HUES64 (cell line): ENCODE measurements around the gene MAGI1.

Experiments used
- H3K27ac ChIP-seq: 2 replicates; pipeline ENCODE4 v1.7.0; 2013; ENCODE audit warnings: low read depth, low read length, inconsistent platforms
- H3K27me3 ChIP-seq: 2 replicates; pipeline ENCODE4 v1.6.1; 2013; ENCODE audit warnings: mild to moderate bottlenecking, low read length; ENCODE audit not compliant: insufficient read depth
- H3K36me3 ChIP-seq: 2 replicates; pipeline ENCODE4 v1.6.1; 2013; ENCODE audit warnings: mild to moderate bottlenecking, low read length; ENCODE audit not compliant: insufficient read depth
- H3K4me1 ChIP-seq: 2 replicates; pipeline ENCODE4 v1.6.1; 2013; ENCODE audit warnings: mild to moderate bottlenecking, low read length, moderate library complexity; ENCODE audit not compliant: insufficient read depth
- H3K4me3 ChIP-seq: 2 replicates; pipeline ENCODE4 v1.5.1; 2013; ENCODE audit warnings: mild to moderate bottlenecking, low read length, moderate library complexity
- H3K9ac ChIP-seq: 2 replicates; pipeline ENCODE4 v1.6.1; 2013; ENCODE audit warnings: mild to moderate bottlenecking, low read depth, low read length
- H3K9me3 ChIP-seq: 2 replicates; pipeline ENCODE4 v1.6.1; 2013; ENCODE audit warnings: low read depth, low read length; ENCODE audit not compliant: insufficient read depth
- WGBS: fragments of 150-250, 120-280 bp; methylation state at CpG from one replicate; pipeline ENCODE4 v1.1.7; 2013; ENCODE audit warnings: missing lambda C conversion rate; 5-methylcytosine and 5-hydroxymethylcytosine counted together

Gene MAGI1

GRCh38 chr3:66012711-66013110 lies 26.0 kb downstream of the MAGI1 start:
- Histone ChIP-seq H3K9me3 (no peaks in the 10 kb centered on the region), H3K4me1 (peaks cover 35% of the 10 kb centered on the region), H3K9ac (no peak overlapping the region), H3K36me3 (no peaks in the 10 kb centered on the region), H3K27ac (no peak overlapping the region), H3K27me3 (no peaks in the 10 kb centered on the region), H3K4me3 (no peak overlapping the region)
- 100% methylated on average over 2 of the region's 2 CpGs for whole genome bisulfite sequencing

- H3K27me3 ChIP-seq, result no peaks in the 10 kb centered on the region
- no peaks in the 10 kb centered on the region for H3K9me3 ChIP-seq
- no peak overlapping the region for H3K4me3 ChIP-seq
- no peaks in the 10 kb centered on the region for H3K36me3 ChIP-seq
- peak overlapping the region; percentile 14; the same call in 1 of the 2 replicates for H3K9ac ChIP-seq
- 59% methylated on average over 10 of the region's 10 CpGs for WGBS
- peak overlapping the region; percentile 51 for H3K27ac ChIP-seq
- H3K4me1 ChIP-seq, result peaks cover 30% of the 10 kb centered on the region
Measured at GRCh38 chr3:66010739-66011655, 27.7 kb downstream of the MAGI1 start.

- Histone ChIP-seq H3K27me3 (no peaks in the 10 kb centered on the region), H3K9ac (peak overlapping the region; percentile 14; the same call in 1 of the 2 replicates), H3K4me1 (peaks cover 30% of the 10 kb centered on the region), H3K36me3 (no peaks in the 10 kb centered on the region), H3K27ac (peak overlapping the region; percentile 51), H3K9me3 (no peaks in the 10 kb centered on the region), H3K4me3 (no peak overlapping the region)
- 87% methylated on average over 4 of the region's 4 CpGs for WGBS
Measured at GRCh38 chr3:66010348-66010738, 28.4 kb downstream of the MAGI1 start.

GRCh38 chr3:66004244-66004643 lies 34.5 kb downstream of the MAGI1 start:
- Histone ChIP-seq H3K27ac (no peak overlapping the region), H3K4me1 (peaks cover 18% of the 10 kb centered on the region), H3K9me3 (no peaks in the 10 kb centered on the region), H3K9ac (no peak overlapping the region), H3K27me3 (no peaks in the 10 kb centered on the region), H3K4me3 (no peak overlapping the region), H3K36me3 (no peaks in the 10 kb centered on the region)
- 94% methylated on average over 7 of the region's 7 CpGs for WGBS

GRCh38 chr3:66001626-66002025 lies 37.1 kb downstream of the MAGI1 start:
- Histone ChIP-seq H3K4me1 (peaks cover 15% of the 10 kb centered on the region; the same call in 1 of the 2 replicates), H3K27ac (no peak overlapping the region), H3K9ac (no peak overlapping the region), H3K27me3 (no peaks in the 10 kb centered on the region), H3K4me3 (no peak overlapping the region), H3K9me3 (no peaks in the 10 kb centered on the region), H3K36me3 (no peaks in the 10 kb centered on the region)
- WGBS, result 91% methylated on average over 3 of the region's 3 CpGs

- Histone ChIP-seq H3K27ac (no peak overlapping the region), H3K4me3 (no peak overlapping the region), H3K9me3 (no peaks in the 10 kb centered on the region), H3K9ac (no peak overlapping the region), H3K27me3 (no peaks in the 10 kb centered on the region), H3K36me3 (no peaks in the 10 kb centered on the region), H3K4me1 (peaks cover 21% of the 10 kb centered on the region)
Measured at GRCh38 chr3:66000506-66000905, 38.2 kb downstream of the MAGI1 start.

- 82% methylated on average over 7 of the region's 8 CpGs for WGBS
- Histone ChIP-seq H3K9ac (no peak overlapping the region), H3K27me3 (no peaks in the 10 kb centered on the region), H3K4me1 (peaks cover 30% of the 10 kb centered on the region), H3K36me3 (no peaks in the 10 kb centered on the region), H3K27ac (no peak overlapping the region), H3K4me3 (no peak overlapping the region), H3K9me3 (no peaks in the 10 kb centered on the region)
Measured at GRCh38 chr3:65999606-66000005, 39.1 kb downstream of the MAGI1 start.

GRCh38 chr3:65996589-65996988 lies 42.1 kb downstream of the MAGI1 start:
- Histone ChIP-seq H3K27me3 (no peaks in the 10 kb centered on the region), H3K36me3 (no peaks in the 10 kb centered on the region), H3K4me1 (peaks cover 32% of the 10 kb centered on the region), H3K4me3 (no peak overlapping the region), H3K27ac (peak overlapping the region; percentile 33; the same call in 1 of the 2 replicates), H3K9ac (no peak overlapping the region), H3K9me3 (no peaks in the 10 kb centered on the region)
- 90% methylated on average over 11 of the region's 11 CpGs for WGBS

GRCh38 chr3:65995515-65995914 lies 43.2 kb downstream of the MAGI1 start:
- H3K9me3 ChIP-seq, result no peaks in the 10 kb centered on the region
- H3K27ac ChIP-seq, result no peak overlapping the region
- H3K4me3 ChIP-seq, result no peak overlapping the region
- H3K36me3 ChIP-seq, result no peaks in the 10 kb centered on the region
- WGBS, result 95% methylated on average over 5 of the region's 6 CpGs
- peaks cover 29% of the 10 kb centered on the region for H3K4me1 ChIP-seq
- no peak overlapping the region for H3K9ac ChIP-seq
- H3K27me3 ChIP-seq, result no peaks in the 10 kb centered on the region

GRCh38 chr3:65995030-65995429 lies 43.7 kb downstream of the MAGI1 start:
- Histone ChIP-seq H3K4me3 (no peak overlapping the region), H3K9ac (no peak overlapping the region), H3K27me3 (no peaks in the 10 kb centered on the region), H3K4me1 (peaks cover 24% of the 10 kb centered on the region), H3K9me3 (no peaks in the 10 kb centered on the region), H3K27ac (no peak overlapping the region), H3K36me3 (no peaks in the 10 kb centered on the region)
- WGBS, result 76% methylated on average over 3 of the region's 4 CpGs

- H3K9ac ChIP-seq, result no peak overlapping the region
- H3K4me3 ChIP-seq, result no peak overlapping the region
- H3K36me3 ChIP-seq, result no peaks in the 10 kb centered on the region
- H3K4me1 ChIP-seq, result peaks cover 21% of the 10 kb centered on the region
- H3K9me3 ChIP-seq, result no peaks in the 10 kb centered on the region
- no peak overlapping the region for H3K27ac ChIP-seq
- H3K27me3 ChIP-seq, result no peaks in the 10 kb centered on the region
- WGBS, result 100% methylated on average over 1 of the region's 1 CpG
Measured at GRCh38 chr3:65993134-65993900, 45.4 kb downstream of the MAGI1 start.
